ENCODE data around the gene TSGA10IP. TPM values are rescaled to one million over a fixed set of nuclear protein-coding genes. Genes with fewer than 3 reads are reported as not detected.

The TSGA10IP gene
- total RNA-seq, 1 donor from 2014 or later: not detected

GRCh38 chr11:65896034-65896999 lies 49.0 kb upstream of the TSGA10IP start:
- Histone ChIP-seq H4K20me1 (ENCODE audit: insufficient read depth, low read length) (peaks cover 79% of the 10 kb centered on the region), H3K9me3 (ENCODE audit: insufficient read depth, low read depth, low read length) (no peaks in the 10 kb centered on the region), H3K36me3 (ENCODE audit: insufficient read depth, low read length) (peaks cover 26% of the 10 kb centered on the region), H2AFZ (ENCODE audit: low read depth, low read length) (no peak overlapping the region), H3K4me2 (ENCODE audit: low read length) (peak overlapping the region; percentile 89), H3K4me1 (ENCODE audit: insufficient read depth, low read length) (peaks cover 57% of the 10 kb centered on the region), H3K79me2 (ENCODE audit: insufficient read depth, low read length) (peaks cover 91% of the 10 kb centered on the region), H3K9ac (ENCODE audit: low read length) (peak overlapping the region; percentile 54), H3K4me3 (ENCODE audit: insufficient read depth, low read depth, low read length) (peak overlapping the region; percentile 48), H3K27me3 (ENCODE audit: insufficient read depth, low read length) (no peaks in the 10 kb centered on the region), H3K27ac (ENCODE audit: low read depth, low read length) (peak overlapping the region; percentile 36)
- H3K4me1 Mint-ChIP-seq (ENCODE audit: low read depth, unreplicated experiment): peaks cover 24% of the 10 kb centered on the region
- H3K4me3 Mint-ChIP-seq (ENCODE audit: unreplicated experiment): peak overlapping the region; percentile 95
- FAIRE-seq (no peak), DNase-seq (ENCODE audit: low read depth) (no peak)
- no peak for TF ChIP-seq EZH2 (IDR thresholded peaks at IDR 0.05; ENCODE audit: insufficient read depth, low read length)
- H3K27ac Mint-ChIP-seq (ENCODE audit: unreplicated experiment): peak overlapping the region; percentile 43
- peaks cover 14% of the 10 kb centered on the region for H3K36me3 Mint-ChIP-seq (ENCODE audit: low read depth, unreplicated experiment)
- H3K27me3 Mint-ChIP-seq (ENCODE audit: low read depth, unreplicated experiment): no peaks in the 10 kb centered on the region
- H3K9me3 Mint-ChIP-seq (ENCODE audit: unreplicated experiment): no peaks in the 10 kb centered on the region

GRCh38 chr11:65897020-65897471 lies 48.2 kb upstream of the TSGA10IP start:
- peak overlapping the region; percentile 36 for H3K27ac ChIP-seq (ENCODE audit: low read depth, low read length)
- DNase-seq (ENCODE audit: low read depth): no peak
- no peaks in the 10 kb centered on the region for H3K27me3 ChIP-seq (ENCODE audit: insufficient read depth, low read length)
- H3K9me3 ChIP-seq (ENCODE audit: insufficient read depth, low read depth, low read length): no peaks in the 10 kb centered on the region
- H3K4me3 ChIP-seq (ENCODE audit: insufficient read depth, low read depth, low read length): peak overlapping the region; percentile 48
- H3K4me3 Mint-ChIP-seq (ENCODE audit: unreplicated experiment): peak overlapping the region; percentile 95
- peaks cover 26% of the 10 kb centered on the region for H3K36me3 ChIP-seq (ENCODE audit: insufficient read depth, low read length)
- H2AFZ ChIP-seq (ENCODE audit: low read depth, low read length): no peak overlapping the region
- peaks cover 27% of the 10 kb centered on the region for H3K4me1 Mint-ChIP-seq (ENCODE audit: low read depth, unreplicated experiment)
- no peak for FAIRE-seq
- peaks cover 55% of the 10 kb centered on the region for H3K4me1 ChIP-seq (ENCODE audit: insufficient read depth, low read length)
- peaks cover 89% of the 10 kb centered on the region for H3K79me2 ChIP-seq (ENCODE audit: insufficient read depth, low read length)
- no peaks in the 10 kb centered on the region for H3K27me3 Mint-ChIP-seq (ENCODE audit: low read depth, unreplicated experiment)
- H3K36me3 Mint-ChIP-seq (ENCODE audit: low read depth, unreplicated experiment): peaks cover 14% of the 10 kb centered on the region
- peak overlapping the region; percentile 77 for H3K27ac Mint-ChIP-seq (ENCODE audit: unreplicated experiment)
- peak overlapping the region; percentile 89 for H3K4me2 ChIP-seq (ENCODE audit: low read length)
- peak overlapping the region; percentile 99 for H3K9ac ChIP-seq (ENCODE audit: low read length)
- H4K20me1 ChIP-seq (ENCODE audit: insufficient read depth, low read length): peaks cover 71% of the 10 kb centered on the region
- no peaks in the 10 kb centered on the region for H3K9me3 Mint-ChIP-seq (ENCODE audit: unreplicated experiment)
- no peak for TF ChIP-seq CTCF (IDR thresholded peaks at IDR 0.05; ENCODE audit: insufficient read depth, low read depth, low read length)
- no peak for TF ChIP-seq EZH2 (IDR thresholded peaks at IDR 0.05; ENCODE audit: insufficient read depth, low read length)

- peak overlapping the region; percentile 95 for H3K27ac ChIP-seq (ENCODE audit: low read depth, low read length)
Observed at GRCh38 chr11:65898656-65899355, 46.5 kb upstream of the TSGA10IP start.

More at GRCh38 chr11:65898656-65899355, 46.5 kb upstream of the TSGA10IP start:
- no peaks in the 10 kb centered on the region for H3K27me3 Mint-ChIP-seq (ENCODE audit: low read depth, unreplicated experiment)
- Histone ChIP-seq H4K20me1 (ENCODE audit: insufficient read depth, low read length) (peaks cover 54% of the 10 kb centered on the region), H2AFZ (ENCODE audit: low read depth, low read length) (no peak overlapping the region), H3K36me3 (ENCODE audit: insufficient read depth, low read length) (peaks cover 22% of the 10 kb centered on the region), H3K9ac (ENCODE audit: low read length) (peak overlapping the region; percentile 99), H3K9me3 (ENCODE audit: insufficient read depth, low read depth, low read length) (no peaks in the 10 kb centered on the region), H3K4me2 (ENCODE audit: low read length) (peak overlapping the region; percentile 89), H3K79me2 (ENCODE audit: insufficient read depth, low read length) (peaks cover 72% of the 10 kb centered on the region), H3K4me1 (ENCODE audit: insufficient read depth, low read length) (peaks cover 55% of the 10 kb centered on the region), H3K27me3 (ENCODE audit: insufficient read depth, low read length) (no peaks in the 10 kb centered on the region), H3K4me3 (ENCODE audit: insufficient read depth, low read depth, low read length) (peak overlapping the region; percentile 94)
- no peak for DNase-seq (ENCODE audit: low read depth)
- no peak for FAIRE-seq
- H3K36me3 Mint-ChIP-seq (ENCODE audit: low read depth, unreplicated experiment): peaks cover 9% of the 10 kb centered on the region
- no peaks in the 10 kb centered on the region for H3K9me3 Mint-ChIP-seq (ENCODE audit: unreplicated experiment)
- H3K4me1 Mint-ChIP-seq (ENCODE audit: low read depth, unreplicated experiment): peaks cover 37% of the 10 kb centered on the region
- H3K27ac Mint-ChIP-seq (ENCODE audit: unreplicated experiment): peak overlapping the region; percentile 90
- H3K4me3 Mint-ChIP-seq (ENCODE audit: unreplicated experiment): peak overlapping the region; percentile 95
- TF ChIP-seq EZH2 (IDR thresholded peaks at IDR 0.05; ENCODE audit: insufficient read depth, low read length) (no peak), CTCF (IDR thresholded peaks at IDR 0.05; ENCODE audit: insufficient read depth, low read depth, low read length) (no peak)

All from astrocyte (in vitro differentiated cells and primary cell).